ENCODE data around the gene LHFPL6.
A peak's percentile ranks its signal among the peaks of the same experiment; 100 is the strongest.

LHFPL6 gene

GRCh38 chr13:39612023-39612637, 9.1 kb upstream of the LHFPL6 start:
- Histone ChIP-seq H3K36me3 (ENCODE audit: control insufficient read depth, insufficient read depth, low read length) (no peaks in the 10 kb centered on the region), H3K9me3 (ENCODE audit: control insufficient read depth, insufficient read depth, low read length) (no peaks in the 10 kb centered on the region), H3K4me3 (ENCODE audit: low read length) (no peak overlapping the region), H3K4me1 (ENCODE audit: control insufficient read depth, insufficient read depth, low read length) (no peaks in the 10 kb centered on the region), H3K27me3 (ENCODE audit: control insufficient read depth, insufficient read depth, low read length) (no peaks in the 10 kb centered on the region), H3K27ac (ENCODE audit: low read length) (no peak overlapping the region)
- DNase-seq (ENCODE audit: low read depth, low spot score), result no peak
- WGBS (ENCODE audit: insufficient coverage, insufficient read length), result 100% methylated on average over 1 of the region's 5 CpGs

GRCh38 chr13:39607876-39608275, 4.9 kb upstream of the LHFPL6 start:
- DNase-seq (ENCODE audit: low read depth, low spot score), result no peak
- H3K36me3 ChIP-seq (ENCODE audit: control insufficient read depth, insufficient read depth, low read length), result no peaks in the 10 kb centered on the region
- no peaks in the 10 kb centered on the region for H3K9me3 ChIP-seq (ENCODE audit: control insufficient read depth, insufficient read depth, low read length)
- no peak overlapping the region for H3K27ac ChIP-seq (ENCODE audit: low read length)
- no peak overlapping the region for H3K4me3 ChIP-seq (ENCODE audit: low read length)
- H3K27me3 ChIP-seq (ENCODE audit: control insufficient read depth, insufficient read depth, low read length), result no peaks in the 10 kb centered on the region
- H3K4me1 ChIP-seq (ENCODE audit: control insufficient read depth, insufficient read depth, low read length), result no peaks in the 10 kb centered on the region
- WGBS (ENCODE audit: insufficient coverage, insufficient read length), result no CpG with 5 or more reads among the region's 4 CpGs

GRCh38 chr13:39605677-39606320, 2.8 kb upstream of the LHFPL6 start:
- WGBS (ENCODE audit: insufficient coverage, insufficient read length), result no CpG with 5 or more reads among the region's 3 CpGs
- Histone ChIP-seq H3K9me3 (ENCODE audit: control insufficient read depth, insufficient read depth, low read length) (no peaks in the 10 kb centered on the region), H3K4me3 (ENCODE audit: low read length) (no peak overlapping the region), H3K27ac (ENCODE audit: low read length) (no peak overlapping the region), H3K27me3 (ENCODE audit: control insufficient read depth, insufficient read depth, low read length) (no peaks in the 10 kb centered on the region; the same call in 1 of the 2 replicates), H3K4me1 (ENCODE audit: control insufficient read depth, insufficient read depth, low read length) (no peaks in the 10 kb centered on the region), H3K36me3 (ENCODE audit: control insufficient read depth, insufficient read depth, low read length) (no peaks in the 10 kb centered on the region)
- DNase-seq (ENCODE audit: low read depth, low spot score), result no peak

- H3K4me3 ChIP-seq (ENCODE audit: low read length), result no peak overlapping the region
- no peaks in the 10 kb centered on the region for H3K4me1 ChIP-seq (ENCODE audit: control insufficient read depth, insufficient read depth, low read length)
- no peak for DNase-seq (ENCODE audit: low read depth, low spot score)
- no peaks in the 10 kb centered on the region for H3K36me3 ChIP-seq (ENCODE audit: control insufficient read depth, insufficient read depth, low read length)
- WGBS (ENCODE audit: insufficient coverage, insufficient read length), result no CpG with 5 or more reads among the region's 5 CpGs
- H3K27me3 ChIP-seq (ENCODE audit: control insufficient read depth, insufficient read depth, low read length), result no peaks in the 10 kb centered on the region; the same call in 1 of the 2 replicates
- H3K9me3 ChIP-seq (ENCODE audit: control insufficient read depth, insufficient read depth, low read length), result no peaks in the 10 kb centered on the region
- H3K27ac ChIP-seq (ENCODE audit: low read length), result no peak overlapping the region
Observed at GRCh38 chr13:39604756-39605155, 1.8 kb upstream of the LHFPL6 start.

GRCh38 chr13:39603424-39603947, 493 bp upstream of the LHFPL6 start:
- DNase-seq (ENCODE audit: low read depth, low spot score), result no peak
- WGBS (ENCODE audit: insufficient coverage, insufficient read length), result no CpG with 5 or more reads among the region's 15 CpGs
- H3K9me3 ChIP-seq (ENCODE audit: control insufficient read depth, insufficient read depth, low read length), result no peaks in the 10 kb centered on the region
- H3K27ac ChIP-seq (ENCODE audit: low read length), result no peak overlapping the region
- peak overlapping the region; percentile 79; the same call in 1 of the 2 replicates for H3K4me3 ChIP-seq (ENCODE audit: low read length)
- no peaks in the 10 kb centered on the region; the same call in 1 of the 2 replicates for H3K27me3 ChIP-seq (ENCODE audit: control insufficient read depth, insufficient read depth, low read length)
- H3K36me3 ChIP-seq (ENCODE audit: control insufficient read depth, insufficient read depth, low read length), result no peaks in the 10 kb centered on the region
- no peaks in the 10 kb centered on the region for H3K4me1 ChIP-seq (ENCODE audit: control insufficient read depth, insufficient read depth, low read length)

- Histone ChIP-seq H3K27me3 (ENCODE audit: control insufficient read depth, insufficient read depth, low read length) (no peaks in the 10 kb centered on the region; the same call in 1 of the 2 replicates), H3K4me3 (ENCODE audit: low read length) (peak overlapping the region; percentile 79; the same call in 1 of the 2 replicates), H3K4me1 (ENCODE audit: control insufficient read depth, insufficient read depth, low read length) (no peaks in the 10 kb centered on the region), H3K27ac (ENCODE audit: low read length) (no peak overlapping the region), H3K9me3 (ENCODE audit: control insufficient read depth, insufficient read depth, low read length) (no peaks in the 10 kb centered on the region; the same call in 1 of the 2 replicates), H3K36me3 (ENCODE audit: control insufficient read depth, insufficient read depth, low read length) (no peaks in the 10 kb centered on the region)
- DNase-seq (ENCODE audit: low read depth, low spot score), result no peak
- WGBS (ENCODE audit: insufficient coverage, insufficient read length), result no CpG with 5 or more reads among the region's 11 CpGs
Observed at GRCh38 chr13:39602277-39602613, 748 bp downstream of the LHFPL6 start.

- Histone ChIP-seq H3K4me1 (ENCODE audit: control insufficient read depth, insufficient read depth, low read length) (no peaks in the 10 kb centered on the region), H3K27ac (ENCODE audit: low read length) (no peak overlapping the region), H3K27me3 (ENCODE audit: control insufficient read depth, insufficient read depth, low read length) (no peaks in the 10 kb centered on the region; the same call in 1 of the 2 replicates), H3K36me3 (ENCODE audit: control insufficient read depth, insufficient read depth, low read length) (no peaks in the 10 kb centered on the region), H3K9me3 (ENCODE audit: control insufficient read depth, insufficient read depth, low read length) (no peaks in the 10 kb centered on the region; the same call in 1 of the 2 replicates), H3K4me3 (ENCODE audit: low read length) (no peak overlapping the region)
- no peak for DNase-seq (ENCODE audit: low read depth, low spot score)
- 100% methylated on average over 2 of the region's 3 CpGs for WGBS (ENCODE audit: insufficient coverage, insufficient read length)
Observed at GRCh38 chr13:39601636-39602035, 1.4 kb downstream of the LHFPL6 start.

- H3K27ac ChIP-seq (ENCODE audit: low read length), result no peak overlapping the region
- H3K9me3 ChIP-seq (ENCODE audit: control insufficient read depth, insufficient read depth, low read length), result no peaks in the 10 kb centered on the region; the same call in 1 of the 2 replicates
- no peak for DNase-seq (ENCODE audit: low read depth, low spot score)
- no peak overlapping the region for H3K4me3 ChIP-seq (ENCODE audit: low read length)
- H3K36me3 ChIP-seq (ENCODE audit: control insufficient read depth, insufficient read depth, low read length), result no peaks in the 10 kb centered on the region
- WGBS (ENCODE audit: insufficient coverage, insufficient read length), result no CpG with 5 or more reads among the region's 9 CpGs
- no peaks in the 10 kb centered on the region; the same call in 1 of the 2 replicates for H3K27me3 ChIP-seq (ENCODE audit: control insufficient read depth, insufficient read depth, low read length)
- H3K4me1 ChIP-seq (ENCODE audit: control insufficient read depth, insufficient read depth, low read length), result no peaks in the 10 kb centered on the region
Observed at GRCh38 chr13:39600766-39601165, 2.2 kb downstream of the LHFPL6 start.

GRCh38 chr13:39599842-39600241, 3.2 kb downstream of the LHFPL6 start:
- no CpG with 5 or more reads among the region's 1 CpG for WGBS (ENCODE audit: insufficient coverage, insufficient read length)
- no peaks in the 10 kb centered on the region; the same call in 1 of the 2 replicates for H3K27me3 ChIP-seq (ENCODE audit: control insufficient read depth, insufficient read depth, low read length)
- DNase-seq (ENCODE audit: low read depth, low spot score), result no peak
- no peak overlapping the region for H3K4me3 ChIP-seq (ENCODE audit: low read length)
- H3K9me3 ChIP-seq (ENCODE audit: control insufficient read depth, insufficient read depth, low read length), result no peaks in the 10 kb centered on the region; the same call in 1 of the 2 replicates
- no peaks in the 10 kb centered on the region for H3K4me1 ChIP-seq (ENCODE audit: control insufficient read depth, insufficient read depth, low read length)
- no peaks in the 10 kb centered on the region for H3K36me3 ChIP-seq (ENCODE audit: control insufficient read depth, insufficient read depth, low read length)
- no peak overlapping the region for H3K27ac ChIP-seq (ENCODE audit: low read length)

GRCh38 chr13:39599012-39599411, 4.0 kb downstream of the LHFPL6 start:
- no peak overlapping the region for H3K4me3 ChIP-seq (ENCODE audit: low read length)
- H3K36me3 ChIP-seq (ENCODE audit: control insufficient read depth, insufficient read depth, low read length), result no peaks in the 10 kb centered on the region
- no peaks in the 10 kb centered on the region; the same call in 1 of the 2 replicates for H3K27me3 ChIP-seq (ENCODE audit: control insufficient read depth, insufficient read depth, low read length)
- H3K27ac ChIP-seq (ENCODE audit: low read length), result no peak overlapping the region
- no peaks in the 10 kb centered on the region for H3K4me1 ChIP-seq (ENCODE audit: control insufficient read depth, insufficient read depth, low read length)
- no CpG with 5 or more reads among the region's 1 CpG for WGBS (ENCODE audit: insufficient coverage, insufficient read length)
- H3K9me3 ChIP-seq (ENCODE audit: control insufficient read depth, insufficient read depth, low read length), result no peaks in the 10 kb centered on the region; the same call in 1 of the 2 replicates
- no peak for DNase-seq (ENCODE audit: low read depth, low spot score)

Data from iPS DF 6.9 (cell line).